K562 (cell line): ENCODE measurements around the gene EEFSEC. TPM values are rescaled to one million over a fixed set of nuclear protein-coding genes. Genes with fewer than 3 reads are reported as not detected.

Source experiments
- CGGBP1 ChIP-seq: fragments of 250-450 bp; sonication (Bioruptor Pico); IDR thresholded peaks from 2 replicates; pipeline ENCODE4 v1.9.0; 2021; ENCODE audit warnings: mild to moderate bottlenecking
- CHAMP1 ChIP-seq: fragments of 450-650 bp; IDR thresholded peaks from 2 replicates; pipeline ENCODE4 v1.6.1; 2016; ENCODE audit warnings: mild to moderate bottlenecking
- EGR1 ChIP-seq: fragments of 450-650 bp; conservative IDR thresholded peaks from 2 replicates; pipeline ENCODE4 v1.6.1; 2017; ENCODE audit warnings: mild to moderate bottlenecking
- ETV6 ChIP-seq, 3 experiments: fragments of 150-350 bp in 1 of 3; sonication (generic) in 1 of 3; formaldehyde crosslinking in 1 of 3; IDR thresholded peaks; 2 replicates each; pipeline versions ENCODE4 v1.6.1 to v1.8.0; 2014 to 2022; ENCODE audit warnings: borderline replicate concordance in 2 of 3, low read depth in 2 of 3, antibody characterized with exemption in 1 of 3, low read length in 1 of 3, mild to moderate bottlenecking in 1 of 3, missing genetic modification reagents in 1 of 3
- FOXP1 ChIP-seq: sonication (generic); formaldehyde crosslinking; IDR thresholded peaks from 2 replicates; pipeline ENCODE4 v1.8.0; 2022; ENCODE audit warnings: mild to moderate bottlenecking, missing genetic modification reagents
- GABPA ChIP-seq: fragments of 200-800 bp; sonication (Bioruptor generic); conservative IDR thresholded peaks from 2 replicates; pipeline ENCODE4 v1.6.1; 2016; ENCODE audit warnings: low read depth, missing genetic modification characterization, missing compliant biosample characterization
- ILK ChIP-seq: fragments of 450-650 bp; IDR thresholded peaks from 2 replicates; pipeline ENCODE4 v1.6.1; 2016; ENCODE audit warnings: missing genetic modification characterization, low read depth, mild to moderate bottlenecking, missing compliant biosample characterization, moderate library complexity, borderline replicate concordance
- MBD2 ChIP-seq: sonication (generic); IDR thresholded peaks from 2 replicates; pipeline ENCODE4 v1.6.1; 2016; ENCODE audit warnings: low read depth, borderline replicate concordance
- PTRF ChIP-seq: fragments of 450-650 bp; IDR thresholded peaks from 2 replicates; pipeline ENCODE4 v1.6.1; 2016; ENCODE audit warnings: mild to moderate bottlenecking, missing genetic modification characterization, missing compliant biosample characterization
- RB1 ChIP-seq: fragments of 450-650 bp; IDR thresholded peaks from 2 replicates; pipeline ENCODE4 v1.6.1; 2017; ENCODE audit warnings: low read depth, mild to moderate bottlenecking
- RBM22 ChIP-seq: fragments of 200-400 bp; formaldehyde crosslinking; IDR thresholded peaks from 2 replicates; pipeline ENCODE4 v1.6.1; 2018; ENCODE audit warnings: low read length, low read depth; ENCODE audit not compliant: poor library complexity, severe bottlenecking
- THAP12 ChIP-seq: fragments of 250-450 bp; sonication (Bioruptor Pico); IDR thresholded peaks from 2 replicates; pipeline ENCODE4 v1.9.0; 2021; ENCODE audit warnings: mild to moderate bottlenecking, inconsistent platforms
- THRAP3 ChIP-seq: fragments of 450-650 bp; IDR thresholded peaks from 2 replicates; pipeline ENCODE4 v1.6.1; 2016; ENCODE audit warnings: mild to moderate bottlenecking, inconsistent platforms, borderline replicate concordance
- VEZF1 ChIP-seq: fragments of 200-800 bp; sonication (Bioruptor generic); IDR thresholded peaks from 2 replicates; pipeline ENCODE4 v1.6.1; 2017; ENCODE audit warnings: missing genetic modification characterization, missing compliant biosample characterization
- ZBTB34 ChIP-seq: fragments of 250-450 bp; sonication (Bioruptor Pico); IDR thresholded peaks from 2 replicates; pipeline ENCODE4 v1.8.0; 2021; ENCODE audit warnings: mild to moderate bottlenecking, moderate library complexity
- ZFPM2 ChIP-seq: fragments of 250-450 bp; sonication (Bioruptor Pico); IDR thresholded peaks from 2 replicates; pipeline ENCODE4 v1.5.1; 2022; ENCODE audit warnings: mild to moderate bottlenecking
- ZNF324 ChIP-seq: fragments of 250-450 bp; sonication (Bioruptor Pico); IDR thresholded peaks from 2 replicates; pipeline ENCODE4 v1.4.0; 2020; ENCODE audit warnings: mild to moderate bottlenecking
- ZSCAN29 ChIP-seq: fragments of 450-650 bp; IDR thresholded peaks from 2 replicates; pipeline ENCODE4 v1.6.1; 2017
- polyA plus RNA-seq, 8 experiments: library from polyadenylated mRNA; depleted of rRNA in 4 of 8; stranded (reverse) in 5 of 8; unstranded in 3 of 8; fragments of >200 nt; fragmentation: Nextera tagmentation in 2 of 8; fragmentation: Illumina TruSeq in 1 of 8; extraction: Ambion mirVana in 2 of 8; extraction: Trizol in 1 of 8; gene quantifications; 2 replicates each; pipeline versions ENCODE4 v1.2.1 to v1.2.3, GENCODE V29; 2011 to 2014; ENCODE audit warnings: inconsistent platforms in 1 of 8, missing spikeins in 1 of 8
- total RNA-seq, 7 experiments: library from RNA; depleted of rRNA in 6 of 7; stranded (reverse); fragments of >200 nt in 6 of 7; fragmentation: Illumina TruSeq in 2 of 7; extraction: Trizol in 2 of 7; gene quantifications; 2 replicates each; pipeline versions ENCODE4 v1.2.1 to v1.2.3, GENCODE V29; 2011 to 2021; ENCODE audit warnings: low replicate concordance in 1 of 7

The EEFSEC gene
- total and polyA plus RNA-seq, 9 of the 15 experiments (the other 6 are each of a cell fraction or from before 2014, with no cell fraction given) = 0.35 to 11.8 (median 7.7) TPM

GRCh38 chr3:128415773-128416577 is 262.7 kb downstream of the EEFSEC start (continued):
- TF ChIP-seq MBD2 = peak; percentile 92
- TF ChIP-seq FOXP1 (CRISPR knock-in tag) = no peak
- peak; percentile 24 for TF ChIP-seq RBM22
- TF ChIP-seq VEZF1 (CRISPR knock-in tag) = peak; percentile 92
- TF ChIP-seq ZNF324 (CRISPR knock-in tag) = no peak; the same call in 1 of the 2 replicates
- TF ChIP-seq PTRF (tag) = no peak
- no peak for TF ChIP-seq CGGBP1 (CRISPR knock-in tag)
- no peak for TF ChIP-seq ILK (tag)
- peak; percentile 44 to 82; a peak in 2 of 4 replicates for TF ChIP-seq ETV6 (IDR thresholded peaks at IDR 0.05; ENCODE audit: borderline replicate concordance in 1 of 2, low read depth in 2 of 2, low read length in 1 of 2)
- no peak for TF ChIP-seq ETV6 (CRISPR knock-in tag; IDR thresholded peaks at IDR 0.05; ENCODE audit: borderline replicate concordance)
- TF ChIP-seq THAP12 = no peak
- TF ChIP-seq THRAP3 = 0 out of 2 replicates have a peak, but pooled peaks have one; percentile 74
- TF ChIP-seq ZSCAN29 = no peak
- TF ChIP-seq RB1 = 0 out of 2 replicates have a peak, but pooled peaks have one; percentile 31
- no peak; the same call in none of the 2 replicates for TF ChIP-seq GABPA (tag)
- no peak; the same call in 1 of the 2 replicates for TF ChIP-seq CHAMP1
- TF ChIP-seq ZBTB34 (CRISPR knock-in tag) = peak; percentile 77; the same call in 1 of the 2 replicates
- peak; percentile 94; the same call in 1 of the 2 replicates for TF ChIP-seq ZFPM2 (CRISPR knock-in tag)
- peak; percentile 79 for TF ChIP-seq EGR1
